Astrocyte (in vitro differentiated cells and primary cell): ENCODE data around the gene KDM1A. TPM values are rescaled to one million over a fixed set of nuclear protein-coding genes. Genes with fewer than 3 reads are reported as not detected.
A peak's percentile ranks its signal among the peaks of the same experiment; 100 is the strongest.

Source experiments
- microRNA-seq: library from miRNA; unstranded; fragments of <30 nt; microRNA quantifications from one replicate; pipeline ENCODE4 v1.2.0, GENCODE V29; 2020
- total RNA-seq: library from RNA; stranded (reverse); gene quantifications from 2 replicates; pipeline ENCODE4 v1.2.1, GENCODE V29; 2021

The KDM1A gene
- total RNA-seq, 1 donor from 2014 or later: 110 TPM

Small RNA genes within 50 kb of the gene (microRNA-seq; reads per million reads assigned to microRNA genes)
- 12.0 reads per million, percentile 39 among the genes with 10 or more reads in this experiment for gene MIR3115
- not detected for gene MIR4419A

Other genes starting within 250 kb of the KDM1A start
- gene LACTBL1, start 46.6 kb upstream of the KDM1A start, total RNA-seq: not detected in 2 replicates
- not detected in 2 replicates for gene TEX46, start 3.6 kb upstream of the KDM1A start, total RNA-seq
- gene LUZP1, start 149.4 kb downstream of the KDM1A start, total RNA-seq: 77.1 and 82.2 TPM in 2 replicates
- 3.3 and 3.8 TPM in 2 replicates for gene HTR1D, start 198.0 kb downstream of the KDM1A start, total RNA-seq